ENCODE results near the gene NUDCD3.
A peak's percentile ranks its signal among the peaks of the same experiment; 100 is the strongest.

Gene NUDCD3

DNA sequence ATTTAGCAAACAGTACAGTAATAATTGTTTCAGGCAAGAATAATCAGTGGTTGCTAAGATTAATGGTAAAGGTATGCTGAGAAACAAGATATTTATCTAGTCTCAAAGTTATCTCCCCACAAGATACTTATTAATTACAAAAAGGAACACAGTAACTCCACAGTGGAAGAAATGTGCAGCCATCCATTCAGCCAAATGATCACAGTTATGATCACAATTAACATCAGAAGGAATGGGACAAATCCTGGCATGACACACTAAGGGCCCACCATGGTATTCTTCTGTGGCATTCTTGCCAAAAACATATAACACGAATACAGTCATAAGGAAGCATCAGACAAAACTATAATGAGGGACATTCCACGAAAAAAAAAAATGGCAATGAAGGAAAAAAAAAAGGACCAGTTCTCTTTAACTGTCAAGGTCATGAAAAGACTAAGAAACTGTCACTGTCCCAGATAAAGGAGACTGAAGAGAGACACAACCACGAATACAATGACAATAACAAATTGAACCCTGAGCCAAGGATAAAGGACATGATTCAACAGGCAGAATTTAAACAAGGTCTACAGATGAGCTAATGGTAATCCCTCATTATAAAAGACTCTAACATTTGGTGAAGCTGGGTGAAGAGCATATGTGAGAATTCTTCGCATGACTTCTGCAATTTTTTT, 20.9 kb downstream of the NUDCD3 start:
- in situ Hi-C loops (cut with HindIII; ENCODE audit: low pct_unique_long_range_greater_than_20kb, low sequenced_read_pairs): no loop called here
- no peak for DNase-seq (ENCODE audit: low read depth in 1 of 2, low spot score in 1 of 2)
- TF ChIP-seq JUND (IDR thresholded peaks at IDR 0.05; ENCODE audit: low read depth): no peak

DNA sequence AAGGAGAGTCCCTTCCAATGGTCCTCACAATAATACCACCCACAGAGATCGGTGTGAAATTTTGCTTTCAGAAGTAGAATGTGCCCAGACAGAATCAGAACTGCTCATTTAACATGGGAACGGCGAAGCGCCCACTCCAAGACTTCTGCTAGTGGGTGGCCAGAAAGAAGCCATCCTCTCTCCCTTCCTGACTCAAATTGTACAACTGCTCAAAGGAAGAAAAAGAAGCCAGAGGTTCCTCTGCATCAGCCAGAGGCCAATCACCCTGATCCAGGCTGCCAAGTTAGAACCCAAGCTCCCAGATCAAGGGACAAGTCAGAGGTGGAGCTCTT, 23.3 kb downstream of the NUDCD3 start:
- DNase-seq (ENCODE audit: low read depth in 1 of 2, low spot score in 1 of 2): no peak
- in situ Hi-C loops (cut with HindIII; ENCODE audit: low pct_unique_long_range_greater_than_20kb, low sequenced_read_pairs): no loop called here
- no peak for TF ChIP-seq JUND (IDR thresholded peaks at IDR 0.05; ENCODE audit: low read depth)

DNA sequence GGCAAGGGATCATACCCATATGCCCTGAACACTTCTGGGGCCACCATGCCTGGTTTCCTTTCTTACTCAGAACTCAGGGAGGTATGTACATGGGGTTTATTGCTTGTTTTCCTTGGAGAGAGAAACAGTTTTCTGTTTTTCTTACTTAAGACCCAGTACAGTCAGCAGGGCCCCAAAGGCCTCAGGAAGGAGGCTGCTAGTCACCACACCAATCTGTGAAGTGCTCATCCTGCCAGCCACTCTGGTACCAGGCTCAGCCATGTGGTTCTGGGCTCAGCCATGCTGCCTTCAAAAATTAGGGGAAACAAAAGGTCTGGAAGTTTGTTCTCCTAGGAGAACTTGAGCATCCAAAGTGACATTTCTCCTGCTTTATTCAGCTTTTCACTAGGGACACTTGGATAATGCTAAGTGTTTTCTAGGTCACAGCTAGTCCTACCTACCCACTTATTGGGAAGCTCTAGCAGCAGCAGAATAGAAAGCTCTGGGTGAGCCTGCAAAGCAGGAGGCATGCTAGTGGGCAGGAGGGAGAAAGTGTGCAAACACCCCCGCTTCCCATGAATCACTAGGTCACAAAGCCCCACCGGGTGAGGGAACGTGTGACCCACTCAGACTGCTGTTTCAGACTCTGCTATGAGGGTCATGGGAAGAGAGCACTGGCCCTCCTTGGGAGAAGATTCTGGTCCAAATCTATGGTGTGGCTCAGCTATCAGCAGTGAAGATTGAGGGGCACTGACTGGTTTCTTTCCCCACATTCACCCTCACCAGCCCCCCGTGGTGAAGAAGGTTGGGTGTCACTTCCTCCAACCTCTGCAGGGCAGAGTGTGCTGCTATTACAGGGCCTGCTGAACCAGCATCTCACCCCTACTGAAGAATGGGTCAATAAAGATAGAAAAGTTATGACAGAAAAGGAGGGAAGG, 23.9 kb downstream of the NUDCD3 start:
- no peak for TF ChIP-seq JUND (IDR thresholded peaks at IDR 0.05; ENCODE audit: low read depth)
- DNase-seq (ENCODE audit: low read depth in 1 of 2, low spot score in 1 of 2): no peak
- in situ Hi-C loops (cut with HindIII; ENCODE audit: low pct_unique_long_range_greater_than_20kb, low sequenced_read_pairs): no loop called here

DNA sequence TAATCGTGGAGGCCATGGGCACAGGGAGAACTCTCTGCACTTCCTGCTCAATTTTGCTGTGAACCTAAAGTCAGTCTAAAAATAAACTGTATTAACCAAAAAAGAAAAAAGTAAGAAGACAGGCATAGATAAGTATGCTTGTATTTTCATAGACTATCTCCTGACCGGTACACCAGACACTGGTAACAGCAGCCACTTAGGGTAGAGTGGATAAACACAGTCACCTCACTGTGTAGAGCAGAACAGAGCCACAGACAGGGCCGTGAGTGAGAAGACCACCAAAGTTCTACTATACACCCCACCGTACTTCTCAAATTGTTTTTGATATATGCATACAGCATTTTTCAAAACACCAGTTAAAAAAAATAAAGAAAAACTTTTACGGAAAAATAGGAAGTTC, 25.0 kb downstream of the NUDCD3 start:
- TF ChIP-seq JUND (IDR thresholded peaks at IDR 0.05; ENCODE audit: low read depth): no peak
- in situ Hi-C loops (cut with HindIII; ENCODE audit: low pct_unique_long_range_greater_than_20kb, low sequenced_read_pairs): no loop called here
- no peak for DNase-seq (ENCODE audit: low read depth in 1 of 2, low spot score in 1 of 2)

DNA sequence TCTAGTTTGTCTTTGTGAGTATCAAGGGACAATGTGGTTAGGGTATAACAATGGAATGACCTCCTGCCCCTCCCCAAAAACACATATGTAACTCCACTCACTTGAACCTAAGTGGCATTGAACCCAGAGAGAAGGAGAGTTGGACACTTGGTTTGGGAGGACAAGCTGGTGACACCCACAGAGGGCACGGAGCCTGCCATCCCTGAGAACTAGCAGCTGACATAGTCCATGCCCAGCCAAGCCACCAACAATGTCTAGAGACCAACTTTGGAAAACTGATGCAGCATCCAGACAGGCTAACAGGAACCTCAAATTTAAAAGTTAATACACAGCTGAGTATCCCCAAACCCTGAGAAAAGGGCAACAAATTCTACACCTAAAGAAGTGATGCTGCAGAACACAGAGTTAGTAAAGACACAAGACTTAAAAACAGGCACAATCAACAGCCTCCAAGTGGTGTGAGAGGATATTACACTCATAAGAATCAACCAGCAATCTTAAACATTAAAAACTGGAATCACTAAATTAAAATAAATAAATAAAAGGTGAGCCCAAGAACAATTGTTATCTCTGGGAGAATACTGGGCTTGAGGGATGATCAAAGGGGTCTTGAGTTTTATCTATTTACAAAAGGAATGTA, 27.2 kb downstream of the NUDCD3 start:
- no peak for TF ChIP-seq JUND (IDR thresholded peaks at IDR 0.05; ENCODE audit: low read depth)
- in situ Hi-C loops (cut with HindIII; ENCODE audit: low pct_unique_long_range_greater_than_20kb, low sequenced_read_pairs): no loop called here
- DNase-seq (ENCODE audit: low read depth in 1 of 2, low spot score in 1 of 2): peak in 1 of 2 experiments; percentile 36

DNA sequence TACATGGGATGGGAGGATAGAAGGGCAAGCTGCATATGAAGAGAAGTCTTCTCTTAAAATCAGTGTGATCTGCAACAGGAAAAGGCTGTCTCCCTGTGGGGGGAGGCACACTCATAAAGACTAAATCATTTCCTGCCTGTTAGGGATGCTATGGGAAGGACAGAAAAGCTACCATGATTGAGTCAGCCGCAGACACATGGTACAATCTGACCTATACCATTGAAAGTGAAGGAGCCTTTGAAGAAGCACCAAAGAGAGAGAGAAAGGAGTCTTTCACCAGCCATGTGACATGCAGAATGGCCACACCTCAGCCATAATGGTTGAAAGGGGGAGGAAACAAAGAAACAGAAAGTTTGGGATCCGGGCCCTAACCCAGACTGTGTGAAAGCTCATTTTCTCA, 29.1 kb downstream of the NUDCD3 start:
- TF ChIP-seq JUND (IDR thresholded peaks at IDR 0.05; ENCODE audit: low read depth): no peak
- in situ Hi-C loops (cut with HindIII; ENCODE audit: low pct_unique_long_range_greater_than_20kb, low sequenced_read_pairs): no loop called here
- no peak for DNase-seq (ENCODE audit: low read depth in 1 of 2, low spot score in 1 of 2)

DNA sequence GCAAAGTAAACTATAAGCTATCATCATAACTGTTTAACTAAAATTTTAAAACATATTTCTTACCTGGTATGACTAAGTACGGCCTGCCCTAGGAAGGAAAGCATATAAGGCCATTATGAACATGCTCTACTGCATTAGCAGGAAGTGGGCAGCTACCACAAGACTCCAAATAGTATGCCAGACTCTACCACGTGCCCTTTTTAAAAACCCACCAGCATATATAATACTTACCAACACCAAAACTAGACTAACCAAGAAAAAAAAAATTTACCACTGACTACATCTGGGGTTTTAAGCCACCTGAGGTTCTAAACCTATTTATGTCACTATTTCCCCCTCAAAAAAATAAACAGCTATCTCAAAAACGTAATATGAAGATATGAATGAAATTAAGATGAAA, 30.1 kb downstream of the NUDCD3 start:
- no peak for TF ChIP-seq JUND (IDR thresholded peaks at IDR 0.05; ENCODE audit: low read depth)
- DNase-seq (ENCODE audit: low read depth in 1 of 2, low spot score in 1 of 2): no peak
- in situ Hi-C loops (cut with HindIII; ENCODE audit: low pct_unique_long_range_greater_than_20kb, low sequenced_read_pairs): no loop called here

DNA sequence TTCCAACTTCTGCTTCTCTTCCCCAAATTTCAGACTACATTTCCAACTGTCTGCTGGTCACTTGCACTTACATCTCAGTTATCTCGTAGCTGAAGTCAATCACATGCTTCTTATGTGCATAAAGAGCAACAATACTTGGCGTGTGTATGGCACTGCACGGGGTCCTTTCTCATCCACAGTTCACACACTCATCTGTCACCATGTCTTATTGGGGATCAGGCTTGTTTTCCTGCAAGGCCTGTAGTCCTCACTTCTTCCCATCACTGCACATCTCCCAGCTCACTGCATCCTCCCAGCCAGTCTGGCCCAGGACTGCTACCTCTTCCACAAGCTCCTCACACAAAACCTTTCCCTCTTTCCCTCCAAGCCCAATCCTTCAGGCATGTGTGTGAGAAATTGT, 35.3 kb downstream of the NUDCD3 start:
- no peak for DNase-seq (ENCODE audit: low read depth in 1 of 2, low spot score in 1 of 2)
- in situ Hi-C loops (cut with HindIII; ENCODE audit: low pct_unique_long_range_greater_than_20kb, low sequenced_read_pairs): no loop called here
- TF ChIP-seq JUND (IDR thresholded peaks at IDR 0.05; ENCODE audit: low read depth): no peak

DNA sequence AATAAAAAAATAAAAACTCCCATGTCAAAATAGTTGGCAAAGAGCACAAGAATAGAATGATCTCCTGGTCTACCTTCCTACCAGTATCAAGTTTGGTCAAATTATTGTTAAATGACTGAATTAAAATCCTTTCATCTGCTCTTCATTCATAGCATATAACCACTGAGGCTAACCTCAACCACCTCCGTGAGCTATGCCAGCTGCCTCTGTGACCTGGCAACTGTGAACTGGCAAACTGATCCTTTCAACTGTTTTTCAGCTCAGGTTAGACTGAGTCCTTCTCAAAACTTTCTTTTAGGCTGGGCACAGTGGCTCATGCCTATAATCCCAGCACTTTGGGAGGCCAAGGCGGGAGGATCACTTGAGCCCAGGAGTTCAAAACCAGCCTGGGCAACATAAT, 36.1 kb downstream of the NUDCD3 start:
- TF ChIP-seq JUND (IDR thresholded peaks at IDR 0.05; ENCODE audit: low read depth): no peak
- in situ Hi-C loops (cut with HindIII; ENCODE audit: low pct_unique_long_range_greater_than_20kb, low sequenced_read_pairs): no loop called here

DNA sequence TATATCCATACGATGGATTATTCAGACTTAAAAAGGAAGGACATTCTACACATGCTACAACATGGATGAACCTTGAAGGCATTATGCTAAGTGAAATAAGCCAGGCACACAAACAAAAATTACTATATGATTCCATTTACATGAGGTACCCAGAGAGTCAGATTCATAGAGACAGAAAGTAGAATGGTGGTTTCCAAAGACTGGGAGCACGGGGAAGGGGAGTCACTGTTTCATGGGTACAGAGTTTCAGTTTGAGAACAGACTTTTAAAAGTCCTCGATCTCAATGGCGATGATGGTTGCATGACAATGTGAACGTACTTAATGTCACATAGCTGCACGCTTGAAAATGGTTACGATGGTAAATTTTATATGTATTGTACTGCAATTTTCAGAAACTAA, 39.3 kb downstream of the NUDCD3 start:
- in situ Hi-C loops (cut with HindIII; ENCODE audit: low pct_unique_long_range_greater_than_20kb, low sequenced_read_pairs): no loop called here
- no peak for TF ChIP-seq JUND (IDR thresholded peaks at IDR 0.05; ENCODE audit: low read depth)
- DNase-seq (ENCODE audit: low read depth in 1 of 2, low spot score in 1 of 2): no peak

More for the DNA sequence above, 36.1 kb downstream of the NUDCD3 start:
- DNase-seq (ENCODE audit: low read depth in 1 of 2, low spot score in 1 of 2): no peak

DNA sequence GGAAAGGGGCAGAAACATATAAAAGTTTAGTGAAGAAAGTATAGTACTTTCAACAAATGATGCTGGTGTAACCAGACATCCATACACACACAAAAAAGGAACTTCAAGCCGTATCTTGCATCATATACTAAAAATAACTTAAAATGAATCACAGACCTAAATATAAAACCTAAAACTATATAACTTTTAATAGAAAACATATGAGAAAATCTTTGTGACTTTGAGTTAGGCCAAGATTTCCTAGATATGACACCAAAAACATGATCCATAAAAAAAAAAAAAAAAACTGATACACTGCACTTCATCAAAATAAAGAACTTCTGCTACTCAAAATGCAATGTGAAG, 40.9 kb downstream of the NUDCD3 start:
- DNase-seq (ENCODE audit: low read depth in 1 of 2, low spot score in 1 of 2): no peak
- no peak for TF ChIP-seq JUND (IDR thresholded peaks at IDR 0.05; ENCODE audit: low read depth)
- in situ Hi-C loops (cut with HindIII; ENCODE audit: low pct_unique_long_range_greater_than_20kb, low sequenced_read_pairs): no loop called here

DNA sequence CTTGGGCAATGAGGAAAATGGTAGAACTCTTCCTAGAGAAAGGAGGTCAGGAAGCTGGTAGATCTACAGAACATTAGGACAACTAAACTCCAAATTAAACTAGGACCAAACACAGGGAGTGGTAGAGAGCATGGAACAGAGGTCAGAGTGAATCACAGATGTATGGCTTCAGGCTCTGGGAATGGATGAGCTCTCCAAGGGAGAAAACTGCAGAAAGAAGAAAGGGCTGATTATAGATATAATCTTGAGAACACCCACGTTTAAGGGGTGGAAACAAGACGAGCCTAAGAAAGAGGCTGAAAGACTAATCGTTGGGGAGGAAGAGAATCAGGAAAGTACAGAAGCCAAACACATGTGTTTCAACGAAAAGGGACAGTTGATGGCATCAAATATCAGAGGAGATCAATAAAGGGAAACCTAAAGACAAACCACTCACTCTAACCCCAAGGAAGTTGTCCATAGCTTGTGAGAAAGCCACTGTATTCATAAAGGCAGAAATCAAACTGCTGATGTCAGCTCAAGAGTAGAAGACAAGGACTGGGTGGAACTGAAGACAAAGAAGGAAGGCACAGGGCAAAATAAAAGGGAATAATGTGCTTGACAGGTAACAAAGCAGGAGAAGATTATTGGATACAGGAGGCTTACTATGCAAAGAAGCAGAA, 41.4 kb downstream of the NUDCD3 start:
- in situ Hi-C loops (cut with HindIII; ENCODE audit: low pct_unique_long_range_greater_than_20kb, low sequenced_read_pairs): no loop called here
- no peak for DNase-seq (ENCODE audit: low read depth in 1 of 2, low spot score in 1 of 2)
- TF ChIP-seq JUND (IDR thresholded peaks at IDR 0.05; ENCODE audit: low read depth): no peak
